ENCODE measurements around the gene MLIP.

Gene MLIP

DNA sequence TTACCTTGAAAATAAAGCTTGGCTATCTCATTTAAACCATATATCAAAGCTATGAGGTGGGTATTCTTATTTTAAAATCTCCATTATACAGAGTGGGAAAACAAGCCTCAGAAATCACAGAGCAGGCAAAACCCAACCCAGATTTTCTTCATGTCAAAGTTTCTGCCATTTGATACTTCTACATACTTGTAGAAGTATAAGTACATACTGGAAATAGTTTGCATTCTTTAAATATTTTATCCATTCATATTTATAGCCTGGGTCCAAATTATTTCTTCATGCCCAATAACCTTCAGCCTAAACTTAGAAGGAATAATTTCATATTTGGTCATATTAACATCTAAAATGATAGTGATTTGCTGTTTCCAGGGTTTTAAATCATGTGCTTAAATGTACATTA lies 61.8 kb downstream of the MLIP start:
- TF ChIP-seq SPI1 (IDR thresholded peaks at IDR 0.05; ENCODE audit: borderline replicate concordance, low read depth) = no peak
- TF ChIP-seq CTCF (IDR thresholded peaks at IDR 0.05; ENCODE audit: insufficient read depth, low read length) = no peak
- TF ChIP-seq REST (IDR thresholded peaks at IDR 0.05; ENCODE audit: insufficient replicate concordance, low read depth) = no peak
- no peak for TF ChIP-seq POLR2AphosphoS5 (IDR thresholded peaks at IDR 0.05; ENCODE audit: low read depth)
- TF ChIP-seq GABPA (IDR thresholded peaks at IDR 0.05; ENCODE audit: low read depth) = no peak
- DNase-seq (ENCODE audit: low read depth in 1 of 2, low spot score in 1 of 2) = no peak
- Histone ChIP-seq H3K27me3 (ENCODE audit: insufficient read depth, poor library complexity, severe bottlenecking) (no peaks in the 10 kb centered on the region), H3K27ac (replicated peaks) (no peak overlapping the region), H3K4me3 (replicated peaks; ENCODE audit: insufficient read depth, low read length) (no peak overlapping the region)

DNA sequence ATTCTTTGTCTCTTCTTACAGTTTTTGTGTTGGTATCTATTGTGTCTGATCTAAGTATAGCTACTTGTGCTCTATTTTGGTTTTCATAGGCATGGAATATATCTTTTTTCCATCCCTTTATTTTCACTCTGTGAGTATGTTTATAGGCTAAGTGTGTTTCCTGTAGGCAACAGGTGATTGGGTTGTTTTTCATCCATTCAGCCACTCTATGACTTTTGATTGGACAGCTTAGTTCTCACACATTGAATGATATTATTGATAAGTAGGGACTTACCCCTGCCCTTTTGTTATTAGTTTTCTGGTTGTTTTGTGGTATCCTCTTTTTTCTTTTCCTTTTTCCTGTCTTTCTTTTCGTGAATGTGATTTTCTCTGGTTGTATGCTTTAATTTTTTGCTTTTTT lies 67.9 kb downstream of the MLIP start:
- DNase-seq (ENCODE audit: low read depth in 1 of 2, low spot score in 1 of 2) = no peak
- H3K27ac ChIP-seq (replicated peaks) = no peak overlapping the region
- H3K4me3 ChIP-seq (replicated peaks; ENCODE audit: insufficient read depth, low read length) = no peak overlapping the region
- TF ChIP-seq REST (IDR thresholded peaks at IDR 0.05; ENCODE audit: insufficient replicate concordance, low read depth) = no peak
- TF ChIP-seq CTCF (IDR thresholded peaks at IDR 0.05; ENCODE audit: insufficient read depth, low read length) = no peak
- no peak for TF ChIP-seq SPI1 (IDR thresholded peaks at IDR 0.05; ENCODE audit: borderline replicate concordance, low read depth)
- H3K27me3 ChIP-seq (ENCODE audit: insufficient read depth, poor library complexity, severe bottlenecking) = no peaks in the 10 kb centered on the region

DNA sequence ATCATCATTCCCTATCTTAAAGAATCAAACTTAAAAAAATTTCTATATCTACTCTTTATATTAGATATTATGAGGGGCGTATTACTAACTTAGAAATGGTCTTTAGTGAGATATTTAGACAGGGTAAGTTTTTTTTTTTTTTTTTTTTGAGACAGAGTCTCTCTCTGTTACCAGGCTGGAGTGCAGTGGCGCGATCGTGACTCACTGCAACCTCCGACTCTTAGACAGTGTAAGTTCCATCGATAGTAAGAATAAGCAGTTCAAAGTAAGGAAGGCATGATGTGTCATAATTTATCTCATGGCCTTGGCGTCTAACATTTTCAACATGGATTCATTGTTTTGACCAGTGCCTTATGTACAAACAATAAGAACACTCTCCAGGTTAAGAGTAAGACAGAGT lies 72.4 kb downstream of the MLIP start:
- Histone ChIP-seq H3K27ac (replicated peaks) (no peak overlapping the region), H3K4me3 (replicated peaks; ENCODE audit: insufficient read depth, low read length) (no peak overlapping the region), H3K27me3 (ENCODE audit: insufficient read depth, poor library complexity, severe bottlenecking) (no peaks in the 10 kb centered on the region)
- no peak for DNase-seq (ENCODE audit: low read depth in 1 of 2, low spot score in 1 of 2)
- TF ChIP-seq REST (IDR thresholded peaks at IDR 0.05; ENCODE audit: insufficient replicate concordance, low read depth) (no peak), CTCF (IDR thresholded peaks at IDR 0.05; ENCODE audit: insufficient read depth, low read length) (no peak), POLR2AphosphoS5 (IDR thresholded peaks at IDR 0.05; ENCODE audit: low read depth) (no peak), GABPA (IDR thresholded peaks at IDR 0.05; ENCODE audit: low read depth) (no peak), SPI1 (IDR thresholded peaks at IDR 0.05; ENCODE audit: borderline replicate concordance, low read depth) (no peak)
